ENCODE measurements around the gene EOMES. TPM values are rescaled to one million over a fixed set of nuclear protein-coding genes. Genes with fewer than 3 reads are reported as not detected.

The EOMES gene
- total and polyA plus RNA-seq, 2 of the 8 experiments (the other 6 are each of a cell fraction or from before 2014, with no cell fraction given): 0.09 to 0.47 TPM

- Histone ChIP-seq H3K4me3 (ENCODE audit: extremely low read depth in 1 of 4, insufficient read depth in 2 of 4, low read depth in 3 of 4, low read length in 4 of 4) (peak overlapping the region in 2 of 4 experiments; percentile 15 to 57; a peak in 5 of 8 replicates), H2BK120ac (replicated peaks; ENCODE audit: low read depth, low read length) (no peak overlapping the region), H3K79me1 (ENCODE audit: low read depth, low read length) (no peaks in the 10 kb centered on the region), H2BK12ac (ENCODE audit: low read depth, low read length) (peak overlapping the region; percentile 20; the same call in 1 of the 2 replicates), H2BK20ac (ENCODE audit: low read length) (no peak overlapping the region), H3K4me1 (replicated peaks in 1 of 4; ENCODE audit: control insufficient read depth in 3 of 4, insufficient read depth in 4 of 4, low read length in 3 of 4) (peaks cover 6 to 23% (median 19%) of the 10 kb centered on the region in 4 experiments), H3K4ac (replicated peaks; ENCODE audit: insufficient read length, low read depth, low read length) (no peak overlapping the region), H4K91ac (replicated peaks; ENCODE audit: insufficient read length, low read length) (no peak overlapping the region), H3K18ac (ENCODE audit: extremely low read depth, low read length) (no peak overlapping the region), H3K23ac (ENCODE audit: insufficient read length) (no peak overlapping the region), H3K9ac (replicated peaks in 1 of 4; ENCODE audit: extremely low read depth in 1 of 4, low read depth in 3 of 4, low read length in 3 of 4) (no peak overlapping the region), H4K8ac (ENCODE audit: extremely low read depth, insufficient read depth, low read length) (no peak overlapping the region), H3K14ac (ENCODE audit: insufficient read length) (no peak overlapping the region), H3K4me2 (ENCODE audit: insufficient read depth in 1 of 2, low read depth in 2 of 2, low read length in 2 of 2) (peak overlapping the region; percentile 77 to 85), H2BK5ac (ENCODE audit: low read depth, low read length) (no peak overlapping the region), H2BK15ac (ENCODE audit: low read length) (no peak overlapping the region), H3K23me2 (ENCODE audit: low read depth, low read length) (peaks cover 5% of the 10 kb centered on the region; the same call in 1 of the 2 replicates), H3K27me3 (replicated peaks in 1 of 4; ENCODE audit: control insufficient read depth in 3 of 4, extremely low read depth in 1 of 4, insufficient read depth in 3 of 4, low read length in 3 of 4) (peaks cover 57 to 73% (median 67%) of the 10 kb centered on the region in 4 experiments), H3K27ac (ENCODE audit: low read depth, low read length) (no peak overlapping the region), H2AFZ (ENCODE audit: low read length) (no peak overlapping the region), H4K5ac (ENCODE audit: insufficient read length, low read depth, low read length) (no peak overlapping the region), H3K9me3 (ENCODE audit: insufficient read depth in 2 of 2, low read depth in 1 of 2, low read length in 1 of 2) (no peaks in the 10 kb centered on the region), H3K56ac (replicated peaks; ENCODE audit: insufficient read length, low read depth, low read length) (no peak overlapping the region), H3K79me2 (ENCODE audit: control insufficient read depth in 1 of 2, insufficient read depth in 2 of 2, low read length in 2 of 2) (no peaks in the 10 kb centered on the region), H4K20me1 (replicated peaks in 1 of 2; ENCODE audit: control insufficient read depth in 1 of 2, insufficient read depth in 2 of 2, low read length in 2 of 2) (peaks cover 7 to 11% of the 10 kb centered on the region in 2 experiments), H3K36me3 (ENCODE audit: control insufficient read depth in 2 of 4, insufficient read depth in 4 of 4, low read length in 3 of 4) (no peaks in the 10 kb centered on the region), H2AK5ac (ENCODE audit: low read depth, low read length) (no peak overlapping the region)
- peak in 1 of 2 experiments; percentile 61 for DNase-seq (ENCODE audit: low read depth in 1 of 2, low spot score in 2 of 2)
- ChIA-PET CTCF (ENCODE audit: partially characterized antibody) (interaction anchor here (0.9 to 3.9 kb wide), 12 partner anchors 9 to 625 kb away, joined by 3 to 70 read pairs (median 10); partner anchors contain the start of gene EOMES), POLR2A (ENCODE audit: partially characterized antibody) (interaction anchor here (1.4 to 2.4 kb wide), 3 partner anchors 8 to 15 kb away, joined by 3 to 11 read pairs (median 7); partner anchors contain the start of gene EOMES)
- 3% methylated on average over 25 of the region's 25 CpGs; no CpG with 5 or more reads in 1 of the 2 experiments for WGBS, 2 experiments (ENCODE audit: extremely low coverage in 1 of 2, insufficient coverage in 1 of 2, insufficient read length in 1 of 2, insufficient replicate concordance in 2 of 2, low coverage in 1 of 2, low lambda C conversion rate in 2 of 2, missing lambda C conversion rate in 1 of 2)
- no peak for FAIRE-seq
- TF ChIP-seq HDAC6 (IDR thresholded peaks at IDR 0.05; ENCODE audit: low read depth, low read length) (no peak), RNF2 (IDR thresholded peaks at IDR 0.05; ENCODE audit: borderline replicate concordance, low read depth, low read length, missing control alignments, poor library complexity, severe bottlenecking) (peak; percentile 86), SUZ12 (IDR thresholded peaks at IDR 0.05; ENCODE audit: low read length) (peak; percentile 25), BACH1 (IDR thresholded peaks at IDR 0.05; ENCODE audit: low read length) (no peak), CTBP2 (IDR thresholded peaks at IDR 0.05; ENCODE audit: borderline replicate concordance, insufficient read depth, insufficient read length, low read length) (peak; percentile 33), CBX8 (IDR thresholded peaks at IDR 0.05; ENCODE audit: borderline replicate concordance, low read depth, low read length) (0 out of 2 replicates have a peak, but pooled peaks have one; percentile 42), TEAD4 (IDR thresholded peaks at IDR 0.05; ENCODE audit: low read depth, low read length) (no peak), ASH2L (IDR thresholded peaks at IDR 0.05; ENCODE audit: low read length) (peak; percentile 9), FOSL1 (IDR thresholded peaks at IDR 0.05; ENCODE audit: insufficient read depth, low read depth, low read length) (no peak), POU5F1 (IDR thresholded peaks at IDR 0.05; ENCODE audit: low read depth, low read length) (no peak), RFX5 (IDR thresholded peaks at IDR 0.05; ENCODE audit: borderline replicate concordance, low read depth, low read length) (no peak)
These were observed 8.5 kb downstream of the EOMES start for GRCh38 chr3:27713435-27714145.

All from H1 (cell line).